ENCODE results near the gene RNF130.
"Not testable (repeated sequence)": the region's sequence is repeated elsewhere in the genome, so short reads cannot be mapped to it uniquely, and the experiment has no call there.

DNA sequence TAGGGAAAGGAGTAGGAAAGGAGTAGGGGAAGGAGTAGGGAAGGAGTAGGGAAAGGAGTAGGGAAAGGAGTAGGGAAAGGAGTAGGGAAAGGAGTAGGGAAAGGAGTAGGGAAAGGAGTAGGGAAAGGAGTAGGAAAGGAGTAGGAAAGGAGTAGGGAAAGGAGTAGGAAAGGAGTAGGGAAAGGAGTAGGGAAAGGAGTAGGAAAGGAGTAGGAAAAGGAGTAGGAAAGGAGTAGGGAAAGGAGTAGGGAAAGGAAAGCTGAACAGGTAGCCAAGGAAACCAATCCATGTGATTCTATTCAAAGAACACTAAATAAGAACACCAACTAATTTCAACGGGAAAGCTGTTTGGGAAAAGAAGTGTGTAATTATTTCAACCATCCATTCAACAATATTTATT lies 56.0 kb downstream of the RNF130 start:
- TF ChIP-seq, protein P1, sequence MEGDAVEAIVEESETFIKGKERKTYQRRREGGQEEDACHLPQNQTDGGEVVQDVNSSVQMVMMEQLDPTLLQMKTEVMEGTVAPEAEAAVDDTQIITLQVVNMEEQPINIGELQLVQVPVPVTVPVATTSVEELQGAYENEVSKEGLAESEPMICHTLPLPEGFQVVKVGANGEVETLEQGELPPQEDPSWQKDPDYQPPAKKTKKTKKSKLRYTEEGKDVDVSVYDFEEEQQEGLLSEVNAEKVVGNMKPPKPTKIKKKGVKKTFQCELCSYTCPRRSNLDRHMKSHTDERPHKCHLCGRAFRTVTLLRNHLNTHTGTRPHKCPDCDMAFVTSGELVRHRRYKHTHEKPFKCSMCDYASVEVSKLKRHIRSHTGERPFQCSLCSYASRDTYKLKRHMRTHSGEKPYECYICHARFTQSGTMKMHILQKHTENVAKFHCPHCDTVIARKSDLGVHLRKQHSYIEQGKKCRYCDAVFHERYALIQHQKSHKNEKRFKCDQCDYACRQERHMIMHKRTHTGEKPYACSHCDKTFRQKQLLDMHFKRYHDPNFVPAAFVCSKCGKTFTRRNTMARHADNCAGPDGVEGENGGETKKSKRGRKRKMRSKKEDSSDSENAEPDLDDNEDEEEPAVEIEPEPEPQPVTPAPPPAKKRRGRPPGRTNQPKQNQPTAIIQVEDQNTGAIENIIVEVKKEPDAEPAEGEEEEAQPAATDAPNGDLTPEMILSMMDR (IDR thresholded peaks at IDR 0.05) = not testable (repeated sequence)
- not testable (repeated sequence) for TF ChIP-seq POLR2A, EP300 (IDR thresholded peaks at IDR 0.05)
